ENCODE data around the gene ERCC1.

DNA sequence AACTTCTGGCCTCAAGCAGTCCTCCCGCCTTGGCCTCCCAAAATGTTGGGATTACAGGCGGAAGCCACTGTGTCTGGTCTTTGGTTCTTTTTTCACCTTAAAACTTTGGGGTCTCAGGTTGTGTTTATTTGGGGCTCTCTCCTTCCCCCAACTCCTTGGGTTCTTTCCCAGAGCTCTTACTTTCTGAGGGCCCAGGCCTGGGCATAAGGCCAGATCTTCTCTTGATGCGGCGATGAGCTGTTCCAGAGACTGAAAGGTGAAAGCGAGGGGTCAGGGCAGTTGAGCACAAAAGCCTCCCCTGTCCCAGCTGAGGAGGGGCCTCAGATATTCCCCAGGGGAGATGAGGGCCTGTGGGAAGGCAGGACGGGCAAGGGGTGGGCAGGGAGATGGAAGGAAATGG lies 10.2 kb downstream of the ERCC1 start:
- TF ChIP-seq, protein P1, sequence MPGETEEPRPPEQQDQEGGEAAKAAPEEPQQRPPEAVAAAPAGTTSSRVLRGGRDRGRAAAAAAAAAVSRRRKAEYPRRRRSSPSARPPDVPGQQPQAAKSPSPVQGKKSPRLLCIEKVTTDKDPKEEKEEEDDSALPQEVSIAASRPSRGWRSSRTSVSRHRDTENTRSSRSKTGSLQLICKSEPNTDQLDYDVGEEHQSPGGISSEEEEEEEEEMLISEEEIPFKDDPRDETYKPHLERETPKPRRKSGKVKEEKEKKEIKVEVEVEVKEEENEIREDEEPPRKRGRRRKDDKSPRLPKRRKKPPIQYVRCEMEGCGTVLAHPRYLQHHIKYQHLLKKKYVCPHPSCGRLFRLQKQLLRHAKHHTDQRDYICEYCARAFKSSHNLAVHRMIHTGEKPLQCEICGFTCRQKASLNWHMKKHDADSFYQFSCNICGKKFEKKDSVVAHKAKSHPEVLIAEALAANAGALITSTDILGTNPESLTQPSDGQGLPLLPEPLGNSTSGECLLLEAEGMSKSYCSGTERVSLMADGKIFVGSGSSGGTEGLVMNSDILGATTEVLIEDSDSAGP (CRISPR knock-in tag; IDR thresholded peaks at IDR 0.05; ENCODE audit: borderline replicate concordance), result no peak
- no peak for TF ChIP-seq SRF (IDR thresholded peaks at IDR 0.05; ENCODE audit: low read depth, low read length)
- TF ChIP-seq JUN (CRISPR knock-in tag; IDR thresholded peaks at IDR 0.05), result no peak
- TF ChIP-seq ZBTB38 (CRISPR knock-in tag; IDR thresholded peaks at IDR 0.05), result no peak
- no peak for TF ChIP-seq ZNF563 (CRISPR knock-in tag; IDR thresholded peaks at IDR 0.05)
- TF ChIP-seq, protein P2, sequence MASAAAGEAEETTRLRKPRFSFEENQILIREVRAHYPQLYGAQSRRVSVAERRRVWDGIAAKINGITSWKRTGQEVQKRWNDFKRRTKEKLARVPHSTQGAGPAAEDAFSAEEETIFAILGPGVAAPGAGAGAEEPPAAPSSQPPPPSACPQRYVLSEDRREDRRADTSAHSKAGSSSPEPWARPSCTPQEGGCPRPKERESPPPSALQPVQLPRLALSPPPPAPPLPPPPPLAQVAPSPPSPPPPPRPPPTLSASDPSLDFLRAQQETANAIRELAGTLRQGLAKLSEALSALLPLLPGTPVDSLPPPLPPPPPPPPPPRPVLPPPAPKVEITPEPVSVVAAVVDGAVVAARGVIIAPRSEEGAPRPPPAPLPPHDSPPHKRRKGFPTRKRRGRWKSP (CRISPR knock-in tag; IDR thresholded peaks at IDR 0.05), result no peak
- TF ChIP-seq SNRNP70 (IDR thresholded peaks at IDR 0.05; ENCODE audit: low read depth, low read length), result no peak
- TF ChIP-seq DPF2 (CRISPR knock-in tag; IDR thresholded peaks at IDR 0.05; ENCODE audit: borderline replicate concordance, low read depth), result no peak
- no peak for TF ChIP-seq MZF1 (CRISPR knock-in tag; IDR thresholded peaks at IDR 0.05; ENCODE audit: borderline replicate concordance)
- TF ChIP-seq ZNF124 (CRISPR knock-in tag; IDR thresholded peaks at IDR 0.05), result no peak
- TF ChIP-seq POLR2AphosphoS5 (IDR thresholded peaks at IDR 0.05; ENCODE audit: low read depth, low read length), result no peak
- TF ChIP-seq, protein P3, sequence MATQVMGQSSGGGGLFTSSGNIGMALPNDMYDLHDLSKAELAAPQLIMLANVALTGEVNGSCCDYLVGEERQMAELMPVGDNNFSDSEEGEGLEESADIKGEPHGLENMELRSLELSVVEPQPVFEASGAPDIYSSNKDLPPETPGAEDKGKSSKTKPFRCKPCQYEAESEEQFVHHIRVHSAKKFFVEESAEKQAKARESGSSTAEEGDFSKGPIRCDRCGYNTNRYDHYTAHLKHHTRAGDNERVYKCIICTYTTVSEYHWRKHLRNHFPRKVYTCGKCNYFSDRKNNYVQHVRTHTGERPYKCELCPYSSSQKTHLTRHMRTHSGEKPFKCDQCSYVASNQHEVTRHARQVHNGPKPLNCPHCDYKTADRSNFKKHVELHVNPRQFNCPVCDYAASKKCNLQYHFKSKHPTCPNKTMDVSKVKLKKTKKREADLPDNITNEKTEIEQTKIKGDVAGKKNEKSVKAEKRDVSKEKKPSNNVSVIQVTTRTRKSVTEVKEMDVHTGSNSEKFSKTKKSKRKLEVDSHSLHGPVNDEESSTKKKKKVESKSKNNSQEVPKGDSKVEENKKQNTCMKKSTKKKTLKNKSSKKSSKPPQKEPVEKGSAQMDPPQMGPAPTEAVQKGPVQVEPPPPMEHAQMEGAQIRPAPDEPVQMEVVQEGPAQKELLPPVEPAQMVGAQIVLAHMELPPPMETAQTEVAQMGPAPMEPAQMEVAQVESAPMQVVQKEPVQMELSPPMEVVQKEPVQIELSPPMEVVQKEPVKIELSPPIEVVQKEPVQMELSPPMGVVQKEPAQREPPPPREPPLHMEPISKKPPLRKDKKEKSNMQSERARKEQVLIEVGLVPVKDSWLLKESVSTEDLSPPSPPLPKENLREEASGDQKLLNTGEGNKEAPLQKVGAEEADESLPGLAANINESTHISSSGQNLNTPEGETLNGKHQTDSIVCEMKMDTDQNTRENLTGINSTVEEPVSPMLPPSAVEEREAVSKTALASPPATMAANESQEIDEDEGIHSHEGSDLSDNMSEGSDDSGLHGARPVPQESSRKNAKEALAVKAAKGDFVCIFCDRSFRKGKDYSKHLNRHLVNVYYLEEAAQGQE (IDR thresholded peaks at IDR 0.05; ENCODE audit: borderline replicate concordance in 1 of 2, low read depth in 1 of 2, low read length in 2 of 2), result no peak
- TF ChIP-seq HHEX (CRISPR knock-in tag; IDR thresholded peaks at IDR 0.05), result no peak
